B cell (primary cell): ENCODE results near the gene MFSD2A.

ENCODE experiments used
- EZH2 ChIP-seq: IDR thresholded peaks from 2 replicates; pipeline ENCODE4 v1.6.1; 2012; ENCODE audit warnings: borderline replicate concordance, low read depth, mild to moderate bottlenecking, moderate library complexity, low read length; ENCODE audit not compliant: insufficient read depth, poor library complexity, severe bottlenecking
- TF ChIP-seq, protein P1 (sequence below): fragments of 200-600 bp; IDR thresholded peaks from one replicate; pipeline ENCODE4 v1.8.0; 2022; ENCODE audit warnings: antibody characterized with exemption, mild to moderate bottlenecking

DNA sequence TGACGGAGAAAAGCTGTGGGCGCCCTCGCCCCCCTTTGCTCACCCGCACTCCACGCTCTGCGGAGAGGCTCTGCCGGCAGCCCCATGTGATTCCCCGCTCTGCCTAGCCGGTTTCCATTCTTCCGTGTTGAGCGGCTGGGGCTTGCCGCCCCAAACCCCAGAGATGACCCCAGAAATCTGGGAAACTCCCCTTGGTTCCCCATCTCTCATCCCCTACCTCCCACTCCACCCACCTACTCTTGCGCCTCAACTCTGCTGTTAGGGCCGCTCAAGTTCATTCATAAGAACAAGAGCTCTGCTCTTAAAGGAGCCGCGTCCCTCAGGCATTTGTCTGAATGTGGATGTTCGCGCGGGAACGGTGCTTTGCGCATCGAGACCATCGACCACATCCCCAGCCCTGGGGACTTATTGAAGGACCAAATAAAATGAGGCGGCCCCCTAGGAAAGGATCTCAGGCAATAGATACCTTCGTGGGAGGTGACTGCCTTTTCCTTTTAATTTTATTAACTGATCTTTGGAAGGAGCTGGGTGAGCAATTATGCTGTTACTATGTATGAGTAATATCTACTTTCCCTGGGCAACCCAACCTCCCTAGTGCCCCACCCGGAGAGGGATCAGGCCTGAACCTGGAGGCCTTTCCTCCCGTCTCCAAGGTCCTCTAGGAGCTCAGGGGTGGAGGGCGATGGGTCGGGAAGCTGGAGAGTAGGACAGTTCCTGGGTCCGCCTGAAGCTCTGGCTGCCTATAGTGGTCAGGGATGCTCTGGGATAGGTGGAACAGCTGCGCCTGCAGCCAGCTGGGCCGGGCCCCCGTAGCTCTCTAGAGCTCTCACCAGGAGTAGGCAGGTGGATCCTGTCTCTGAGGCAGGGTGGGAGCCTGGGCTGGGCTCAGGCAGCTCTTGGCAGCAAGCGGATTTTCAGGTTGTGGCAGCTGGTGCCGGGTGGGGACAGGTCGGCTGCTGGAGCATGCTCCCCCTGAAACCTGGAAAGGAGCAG lies 898 bp downstream of the MFSD2A start:
- TF ChIP-seq, protein P1, sequence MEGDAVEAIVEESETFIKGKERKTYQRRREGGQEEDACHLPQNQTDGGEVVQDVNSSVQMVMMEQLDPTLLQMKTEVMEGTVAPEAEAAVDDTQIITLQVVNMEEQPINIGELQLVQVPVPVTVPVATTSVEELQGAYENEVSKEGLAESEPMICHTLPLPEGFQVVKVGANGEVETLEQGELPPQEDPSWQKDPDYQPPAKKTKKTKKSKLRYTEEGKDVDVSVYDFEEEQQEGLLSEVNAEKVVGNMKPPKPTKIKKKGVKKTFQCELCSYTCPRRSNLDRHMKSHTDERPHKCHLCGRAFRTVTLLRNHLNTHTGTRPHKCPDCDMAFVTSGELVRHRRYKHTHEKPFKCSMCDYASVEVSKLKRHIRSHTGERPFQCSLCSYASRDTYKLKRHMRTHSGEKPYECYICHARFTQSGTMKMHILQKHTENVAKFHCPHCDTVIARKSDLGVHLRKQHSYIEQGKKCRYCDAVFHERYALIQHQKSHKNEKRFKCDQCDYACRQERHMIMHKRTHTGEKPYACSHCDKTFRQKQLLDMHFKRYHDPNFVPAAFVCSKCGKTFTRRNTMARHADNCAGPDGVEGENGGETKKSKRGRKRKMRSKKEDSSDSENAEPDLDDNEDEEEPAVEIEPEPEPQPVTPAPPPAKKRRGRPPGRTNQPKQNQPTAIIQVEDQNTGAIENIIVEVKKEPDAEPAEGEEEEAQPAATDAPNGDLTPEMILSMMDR = no peak
- no peak for TF ChIP-seq EZH2
